ENCODE results near the gene CD52. TPM values are rescaled to one million over a fixed set of nuclear protein-coding genes. Genes with fewer than 3 reads are reported as not detected.

Gene CD52
- total RNA-seq, 4 donors from 2014 or later = 2.3 to 11.4 (median 9.9) TPM

DNA sequence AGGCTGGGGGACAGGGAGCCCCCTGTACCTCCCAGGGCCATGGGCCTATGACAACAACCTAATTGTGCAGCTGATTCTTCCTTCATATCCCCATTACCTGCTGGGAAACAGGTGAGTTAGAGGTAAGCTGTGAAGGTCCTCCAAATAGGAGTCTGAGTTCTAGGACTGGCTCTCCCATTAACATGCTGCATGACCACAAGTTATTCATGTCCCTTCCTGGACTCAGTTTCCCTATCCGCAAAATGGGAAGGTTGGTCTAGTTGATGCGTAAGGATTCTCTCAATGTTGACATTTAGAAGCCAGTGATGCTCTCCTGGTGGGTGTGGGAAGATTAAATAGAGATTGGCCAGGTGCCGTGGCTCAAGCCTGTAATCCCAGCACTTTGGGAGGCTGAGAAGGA lies 50.7 kb downstream of the CD52 start:
- peaks cover 7% of the 10 kb centered on the region for H3K4me1 ChIP-seq
- H3K9me3 ChIP-seq = no peaks in the 10 kb centered on the region
- no peak for TF ChIP-seq POLR2A (IDR thresholded peaks at IDR 0.05)
- no peak for TF ChIP-seq POLR2AphosphoS5 (IDR thresholded peaks at IDR 0.05)
- TF ChIP-seq EP300 (IDR thresholded peaks at IDR 0.05) = no peak
- TF ChIP-seq, protein P1, sequence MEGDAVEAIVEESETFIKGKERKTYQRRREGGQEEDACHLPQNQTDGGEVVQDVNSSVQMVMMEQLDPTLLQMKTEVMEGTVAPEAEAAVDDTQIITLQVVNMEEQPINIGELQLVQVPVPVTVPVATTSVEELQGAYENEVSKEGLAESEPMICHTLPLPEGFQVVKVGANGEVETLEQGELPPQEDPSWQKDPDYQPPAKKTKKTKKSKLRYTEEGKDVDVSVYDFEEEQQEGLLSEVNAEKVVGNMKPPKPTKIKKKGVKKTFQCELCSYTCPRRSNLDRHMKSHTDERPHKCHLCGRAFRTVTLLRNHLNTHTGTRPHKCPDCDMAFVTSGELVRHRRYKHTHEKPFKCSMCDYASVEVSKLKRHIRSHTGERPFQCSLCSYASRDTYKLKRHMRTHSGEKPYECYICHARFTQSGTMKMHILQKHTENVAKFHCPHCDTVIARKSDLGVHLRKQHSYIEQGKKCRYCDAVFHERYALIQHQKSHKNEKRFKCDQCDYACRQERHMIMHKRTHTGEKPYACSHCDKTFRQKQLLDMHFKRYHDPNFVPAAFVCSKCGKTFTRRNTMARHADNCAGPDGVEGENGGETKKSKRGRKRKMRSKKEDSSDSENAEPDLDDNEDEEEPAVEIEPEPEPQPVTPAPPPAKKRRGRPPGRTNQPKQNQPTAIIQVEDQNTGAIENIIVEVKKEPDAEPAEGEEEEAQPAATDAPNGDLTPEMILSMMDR (IDR thresholded peaks at IDR 0.05) = no peak
- H3K27me3 ChIP-seq = peaks cover 22% of the 10 kb centered on the region
- WGBS = 99% methylated on average over 3 of the region's 3 CpGs
- no peak overlapping the region for H3K4me3 ChIP-seq
- no peaks in the 10 kb centered on the region for H3K36me3 ChIP-seq
- H3K27ac ChIP-seq = no peak overlapping the region
- DNase-seq (ENCODE audit: low spot score in 2 of 2) = no peak

Other genes with a start within 250 kb of the CD52 start
- gene PDIK1L, start 206.1 kb upstream of the CD52 start, total RNA-seq = 10 to 100 TPM in 2 of 4 donors, 1 to 10 TPM in 2; 9.1 to 14.1 (median 10.0) TPM
- gene FAM110D, start 158.9 kb upstream of the CD52 start, total RNA-seq = 1 to 10 TPM; 2.4 to 3.6 (median 2.7) TPM
- gene C1orf232, start 149.0 kb upstream of the CD52 start, total RNA-seq = not detected
- gene ZNF593, start 148.1 kb upstream of the CD52 start, total RNA-seq = 10 to 100 TPM; 15.3 to 53.4 (median 28.3) TPM
- gene ZNF593OS, start 146.1 kb upstream of the CD52 start, total RNA-seq = not detected
- gene CNKSR1, start 140.5 kb upstream of the CD52 start, total RNA-seq = 10 to 100 TPM; 45.6 to 91.2 (median 53.7) TPM
- gene CATSPER4, start 127.4 kb upstream of the CD52 start, total RNA-seq = not detected
- gene CEP85, start 83.8 kb upstream of the CD52 start, total RNA-seq = 10 to 100 TPM; 18.2 to 27.8 (median 18.7) TPM
- 100 to 1,000 TPM in 1 of 4 donors, 10 to 100 TPM in 3; 53.5 to 104 (median 92.8) TPM for gene SH3BGRL3, start 37.9 kb upstream of the CD52 start, total RNA-seq
- gene UBXN11, start 11.3 kb upstream of the CD52 start, total RNA-seq = 10 to 100 TPM in 2 of 4 donors, 1 to 10 TPM in 2; 3.2 to 19.1 (median 9.1) TPM
- gene CRYBG2, start 36.2 kb downstream of the CD52 start, total RNA-seq = 10 to 100 TPM; 47.8 to 96.9 (median 62.8) TPM
- not detected for gene ZNF683, start 54.8 kb downstream of the CD52 start, total RNA-seq
- gene LIN28A, start 92.9 kb downstream of the CD52 start, total RNA-seq = not detected
- gene DHDDS, start 114.4 kb downstream of the CD52 start, total RNA-seq = 10 to 100 TPM; 35.6 to 55.8 (median 45.3) TPM
- 100 to 1,000 TPM; 101 to 194 (median 146) TPM for gene HMGN2, start 154.5 kb downstream of the CD52 start, total RNA-seq
- 10 to 100 TPM; 37.8 to 50.9 (median 43.7) TPM for gene RPS6KA1, start 211.8 kb downstream of the CD52 start, total RNA-seq

All from suprapubic skin (tissue), 4 donors.